OCI-LY1 (cell line): ENCODE data around the gene AIF1.

ENCODE experiments used
- EZH2 ChIP-seq: fragments of 200-600 bp; sonication (generic), shearing (Covaris generic); IDR thresholded peaks from 2 replicates; pipeline ENCODE4 v1.8.0; 2017; ENCODE audit warnings: borderline replicate concordance, mixed run types, mild to moderate bottlenecking, antibody characterized with exemption, low read length, moderate library complexity, mixed read lengths
- TF ChIP-seq, protein P1 (sequence below): fragments of 200-600 bp; sonication (generic), shearing (Covaris generic); IDR thresholded peaks from 2 replicates; pipeline ENCODE4 v1.5.1; 2017; ENCODE audit warnings: mild to moderate bottlenecking, antibody characterized with exemption, low read length, moderate library complexity, mixed read lengths

DNA sequence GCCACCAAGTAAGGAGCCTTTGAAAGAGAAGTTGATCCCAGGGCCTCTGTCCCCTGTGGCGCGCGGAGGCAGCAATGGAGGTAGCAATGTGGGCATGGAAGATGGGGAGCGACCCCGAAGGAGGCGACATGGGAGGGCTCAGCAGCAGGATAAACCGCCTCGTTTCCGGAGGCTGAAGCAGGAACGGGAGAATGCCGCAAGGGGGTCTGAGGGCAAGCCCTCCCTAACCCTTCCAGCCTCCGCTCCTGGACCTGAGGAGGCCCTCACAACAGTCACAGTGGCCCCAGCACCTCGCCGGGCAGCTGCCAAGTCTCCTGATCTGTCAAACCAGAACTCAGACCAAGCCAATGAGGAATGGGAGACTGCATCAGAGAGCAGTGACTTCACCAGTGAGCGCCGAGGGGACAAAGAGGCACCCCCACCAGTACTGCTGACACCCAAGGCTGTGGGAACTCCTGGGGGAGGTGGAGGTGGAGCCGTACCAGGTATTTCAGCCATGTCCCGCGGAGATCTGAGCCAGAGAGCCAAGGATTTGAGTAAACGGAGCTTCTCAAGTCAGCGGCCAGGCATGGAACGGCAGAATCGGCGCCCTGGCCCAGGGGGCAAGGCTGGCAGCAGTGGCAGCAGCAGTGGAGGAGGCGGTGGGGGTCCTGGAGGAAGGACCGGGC, 17.4 kb downstream of the AIF1 start:
- TF ChIP-seq, protein P1, sequence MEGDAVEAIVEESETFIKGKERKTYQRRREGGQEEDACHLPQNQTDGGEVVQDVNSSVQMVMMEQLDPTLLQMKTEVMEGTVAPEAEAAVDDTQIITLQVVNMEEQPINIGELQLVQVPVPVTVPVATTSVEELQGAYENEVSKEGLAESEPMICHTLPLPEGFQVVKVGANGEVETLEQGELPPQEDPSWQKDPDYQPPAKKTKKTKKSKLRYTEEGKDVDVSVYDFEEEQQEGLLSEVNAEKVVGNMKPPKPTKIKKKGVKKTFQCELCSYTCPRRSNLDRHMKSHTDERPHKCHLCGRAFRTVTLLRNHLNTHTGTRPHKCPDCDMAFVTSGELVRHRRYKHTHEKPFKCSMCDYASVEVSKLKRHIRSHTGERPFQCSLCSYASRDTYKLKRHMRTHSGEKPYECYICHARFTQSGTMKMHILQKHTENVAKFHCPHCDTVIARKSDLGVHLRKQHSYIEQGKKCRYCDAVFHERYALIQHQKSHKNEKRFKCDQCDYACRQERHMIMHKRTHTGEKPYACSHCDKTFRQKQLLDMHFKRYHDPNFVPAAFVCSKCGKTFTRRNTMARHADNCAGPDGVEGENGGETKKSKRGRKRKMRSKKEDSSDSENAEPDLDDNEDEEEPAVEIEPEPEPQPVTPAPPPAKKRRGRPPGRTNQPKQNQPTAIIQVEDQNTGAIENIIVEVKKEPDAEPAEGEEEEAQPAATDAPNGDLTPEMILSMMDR: no peak
- TF ChIP-seq EZH2: no peak
